DMS153 treated with DMSO at 0.1 percent for 48 hours (cell line): ENCODE measurements around the gene CLIP4.
A peak's percentile ranks its signal among the peaks of the same experiment; 100 is the strongest.
"Not testable (repeated sequence)": the region's sequence is repeated elsewhere in the genome, so short reads cannot be mapped to it uniquely, and the experiment has no call there.

Experiments
- DNase-seq: peaks from one replicate; lab custom pipeline; 2025; ENCODE audit not compliant: unreplicated experiment; lab: John Stamatoyannopoulos, UW

The CLIP4 gene

DNA sequence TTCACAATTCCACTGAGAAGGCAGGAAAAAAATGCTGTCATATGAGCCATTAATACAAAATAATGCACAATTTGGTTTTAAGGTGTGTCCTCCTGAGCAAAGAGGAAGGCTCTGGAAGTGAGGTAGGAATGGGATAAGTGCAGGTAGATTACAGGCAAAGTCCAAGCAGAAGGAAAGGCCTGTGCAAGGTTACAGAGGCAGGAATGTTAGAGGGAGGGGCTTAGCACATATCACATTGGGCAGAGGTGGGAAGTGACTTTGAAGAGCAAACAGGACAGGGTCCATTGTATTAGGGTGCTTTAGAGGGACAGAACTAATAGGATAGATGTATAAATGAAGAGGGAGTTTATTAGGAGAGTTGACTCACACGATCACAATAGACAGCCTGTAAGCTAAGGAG lies 14.7 kb upstream of the CLIP4 start:
- no peak for DNase-seq

DNA sequence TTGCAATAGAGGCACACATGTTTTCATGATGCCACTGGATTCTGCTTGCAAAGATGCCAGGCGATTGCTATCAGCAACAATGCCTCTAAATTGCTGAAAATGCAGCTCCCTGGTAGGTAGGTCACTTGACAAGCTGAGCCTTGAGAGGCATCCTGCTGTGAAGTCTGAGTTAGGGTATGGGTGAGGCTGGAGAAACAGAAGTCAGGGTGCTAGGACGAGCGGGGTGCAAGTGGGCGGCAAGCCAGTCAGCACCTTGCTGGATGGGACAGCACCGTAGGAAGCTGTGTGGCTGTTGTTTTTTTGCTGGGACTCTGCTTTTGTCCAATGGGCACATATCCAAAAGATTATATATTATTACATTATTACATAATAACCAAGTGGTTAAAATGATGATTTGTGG lies 10.5 kb upstream of the CLIP4 start:
- no peak for DNase-seq

GRCh38 chr2:29105375-29105774 lies 9.8 kb upstream of the CLIP4 start:
- DNase-seq, result no peak

DNA sequence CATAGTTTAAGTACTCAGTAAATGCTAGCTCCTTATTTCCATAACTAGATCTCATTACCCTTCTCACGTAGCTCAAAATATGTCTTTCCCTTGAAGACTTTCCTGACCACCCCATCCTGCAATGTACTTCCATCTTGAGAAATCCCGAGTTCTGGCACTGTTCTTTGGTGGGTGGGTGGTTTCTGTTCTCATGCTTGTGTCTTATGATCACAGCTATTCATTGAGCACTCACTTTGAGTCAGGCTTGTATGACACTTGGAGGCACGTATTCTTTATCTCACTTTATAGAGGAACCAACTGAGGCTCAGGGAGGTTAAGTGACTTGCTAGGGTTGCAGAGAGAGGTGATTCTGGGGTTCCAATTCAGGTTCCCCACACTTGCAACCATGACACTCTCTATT lies 9.0 kb upstream of the CLIP4 start:
- no peak for DNase-seq

DNA sequence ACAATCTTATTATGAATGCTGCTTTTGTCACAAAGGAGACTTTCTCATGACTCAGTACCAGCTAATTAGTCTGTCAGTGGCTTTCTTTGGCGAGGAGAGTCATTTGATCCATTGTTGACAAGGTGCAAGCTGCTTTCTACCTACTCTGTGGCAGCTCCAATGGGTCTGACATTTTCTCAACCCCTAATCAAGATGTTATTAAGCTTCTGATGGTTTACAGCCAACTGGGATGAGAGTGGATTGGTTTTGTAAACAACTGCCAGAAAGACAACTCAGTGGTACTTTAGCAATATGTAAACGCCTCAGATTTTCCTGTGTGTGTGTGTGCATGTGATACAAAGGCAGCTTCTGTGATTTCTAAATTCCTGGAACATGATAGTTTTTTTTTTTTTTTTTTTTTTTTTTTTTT lies 8.2 kb upstream of the CLIP4 start:
- DNase-seq, result no peak

DNA sequence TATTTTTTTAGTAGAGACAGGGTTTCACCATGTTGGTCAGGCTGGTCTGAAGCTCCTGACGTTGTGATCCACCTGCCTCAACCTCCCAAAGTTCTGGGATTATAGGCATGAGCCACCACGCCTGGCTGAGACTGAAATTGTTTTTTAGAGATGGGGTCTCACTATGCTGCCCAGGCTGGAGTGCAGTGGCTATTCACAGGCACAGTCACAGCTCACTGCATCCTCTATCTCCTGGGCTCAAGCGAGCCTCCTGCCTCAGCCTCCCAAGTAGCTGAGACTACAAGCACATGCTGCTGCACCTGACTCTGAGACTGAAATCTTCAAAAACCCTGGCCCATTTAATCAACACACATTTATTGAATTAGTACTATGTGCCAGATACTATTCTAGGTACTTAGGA lies 7.7 kb upstream of the CLIP4 start:
- DNase-seq, result not testable (repeated sequence)

DNA sequence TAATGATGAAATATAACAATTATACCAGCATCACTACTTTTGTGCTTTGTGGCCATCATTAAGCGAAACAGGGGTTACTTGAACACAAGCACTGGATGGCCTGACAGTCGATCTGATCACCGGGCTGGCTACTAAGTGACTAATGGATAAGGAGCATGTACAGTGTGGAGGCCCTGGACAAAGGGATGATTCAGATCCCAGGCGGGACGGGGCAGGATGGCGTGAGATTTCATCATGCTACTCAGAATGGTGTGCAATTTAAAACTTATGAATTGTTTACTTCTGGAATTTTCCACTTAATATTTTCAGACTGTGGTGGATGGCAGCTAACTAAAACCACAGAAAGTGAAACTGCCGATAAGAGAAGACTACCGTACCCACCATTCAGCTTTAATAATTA lies 7.0 kb upstream of the CLIP4 start:
- no peak for DNase-seq

GRCh38 chr2:29109246-29109645 lies 6.0 kb upstream of the CLIP4 start:
- DNase-seq, result no peak

- no peak for DNase-seq
Measured at GRCh38 chr2:29110916-29111535, 4.2 kb upstream of the CLIP4 start.

DNA sequence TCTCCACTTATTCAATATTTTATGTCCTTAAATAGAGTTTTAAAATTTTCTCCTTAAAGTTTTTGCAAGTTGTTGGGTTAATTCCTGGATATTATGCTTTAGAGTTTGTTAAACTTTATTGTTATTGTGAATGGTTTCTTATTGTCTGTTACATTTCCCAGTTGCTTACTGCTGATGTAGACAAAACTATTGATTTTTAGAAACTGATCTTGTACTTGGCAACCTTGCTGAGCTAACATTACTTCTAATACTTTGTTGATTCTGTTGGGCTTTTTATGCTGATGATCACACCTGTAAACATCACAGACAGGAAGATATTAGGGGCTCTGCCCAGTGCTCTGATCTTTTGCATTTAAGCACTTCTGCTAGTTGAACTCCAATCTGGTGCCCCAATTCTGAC lies 2.8 kb upstream of the CLIP4 start:
- no peak for DNase-seq

DNA sequence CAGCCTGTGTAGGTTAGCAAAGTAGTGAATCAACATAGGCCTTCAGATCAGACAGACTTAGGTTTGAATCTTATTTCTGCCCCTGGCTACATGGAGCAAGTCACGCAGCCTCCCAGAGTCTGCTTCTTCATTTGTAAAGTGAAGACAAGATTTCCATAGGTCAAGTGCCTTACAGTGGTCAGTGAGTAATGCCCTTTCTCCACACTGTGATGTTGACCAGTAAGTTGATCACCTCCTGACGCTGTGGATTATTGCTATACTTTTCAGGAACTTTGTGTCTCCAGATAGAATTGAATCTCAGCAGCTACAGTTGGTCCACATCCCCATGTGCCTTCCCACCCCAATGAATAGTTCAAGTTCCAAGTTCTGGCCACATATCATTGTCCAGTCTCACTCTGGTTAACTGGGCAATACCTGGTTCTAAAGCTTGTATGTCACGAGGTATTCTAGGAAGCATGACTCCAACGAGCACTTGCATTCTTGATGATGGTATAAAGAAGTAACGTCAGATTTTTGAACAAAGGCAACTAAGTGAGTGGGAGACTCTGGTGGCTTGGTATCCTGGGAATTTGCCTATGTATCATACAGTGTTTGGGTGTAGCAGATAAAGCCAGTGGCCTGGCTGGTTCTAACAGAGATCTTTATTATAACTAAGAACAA lies 2.1 kb upstream of the CLIP4 start:
- no peak for DNase-seq

- peak; percentile 49 for DNase-seq
Measured at GRCh38 chr2:29113891-29114321, 1.3 kb upstream of the CLIP4 start.

DNA sequence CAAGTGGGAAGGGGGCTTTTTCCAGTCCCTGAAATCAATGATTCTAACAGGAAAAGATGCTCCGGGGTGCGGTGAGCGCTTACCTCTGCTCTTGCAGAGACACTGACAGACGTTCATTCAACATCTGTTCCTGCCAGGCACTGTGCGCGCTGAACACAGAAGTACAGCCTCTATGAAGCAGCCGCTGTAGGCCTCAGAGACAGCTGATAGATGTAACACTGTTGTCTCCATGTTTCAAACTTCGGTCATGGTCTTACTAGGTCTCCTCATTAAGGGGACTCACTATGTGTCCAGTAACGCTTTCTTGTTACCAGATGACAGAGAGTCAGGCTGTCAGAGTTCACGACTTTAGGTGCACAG lies 649 bp upstream of the CLIP4 start:
- DNase-seq, result no peak

DNA sequence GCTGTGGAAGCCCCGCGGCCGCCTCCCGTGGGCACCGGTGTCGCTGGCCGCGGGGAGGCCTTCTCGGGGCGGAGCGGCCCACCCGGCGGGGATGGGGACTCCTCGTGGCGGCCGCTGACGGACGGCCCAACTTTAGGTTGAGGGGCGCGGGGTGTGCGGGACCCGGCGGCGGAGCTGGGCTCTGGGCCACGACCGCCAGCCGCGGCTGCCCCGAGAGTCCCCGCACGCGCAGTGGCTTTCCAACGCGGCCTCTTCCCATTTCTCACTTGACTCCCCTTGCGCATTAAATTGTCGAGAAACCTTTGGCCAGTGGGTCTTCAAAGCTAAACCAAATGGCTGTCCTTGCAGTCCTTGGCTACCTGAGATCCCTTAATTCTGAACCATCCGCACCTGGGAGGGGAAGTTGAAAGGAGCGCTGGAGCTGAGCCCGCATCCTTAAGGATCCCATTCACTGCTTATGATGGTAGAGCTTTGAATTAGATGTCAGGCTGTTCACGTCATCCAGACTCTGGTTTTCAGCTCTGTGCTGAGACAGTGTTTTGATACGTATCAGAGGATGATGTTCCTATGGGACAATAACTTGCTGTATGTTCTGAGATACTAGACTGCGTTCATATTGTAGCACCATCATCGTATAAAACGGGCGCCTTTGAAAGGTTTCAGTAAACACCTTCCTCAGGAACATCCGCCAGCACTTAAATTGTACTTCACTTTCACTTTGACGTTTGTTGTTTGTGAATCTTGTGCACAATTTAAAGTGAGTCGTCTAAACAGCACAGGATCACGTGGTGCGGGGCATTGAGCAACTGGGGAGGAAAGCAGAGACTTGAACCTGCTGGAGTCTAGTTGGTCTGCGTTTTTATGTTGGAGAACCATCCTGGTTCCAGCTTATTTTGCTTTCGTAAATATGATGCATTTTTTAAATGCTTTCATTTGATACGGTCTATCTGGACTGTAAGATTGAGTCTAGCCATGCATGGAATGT lies 874 bp downstream of the CLIP4 start:
- DNase-seq, result no peak

DNA sequence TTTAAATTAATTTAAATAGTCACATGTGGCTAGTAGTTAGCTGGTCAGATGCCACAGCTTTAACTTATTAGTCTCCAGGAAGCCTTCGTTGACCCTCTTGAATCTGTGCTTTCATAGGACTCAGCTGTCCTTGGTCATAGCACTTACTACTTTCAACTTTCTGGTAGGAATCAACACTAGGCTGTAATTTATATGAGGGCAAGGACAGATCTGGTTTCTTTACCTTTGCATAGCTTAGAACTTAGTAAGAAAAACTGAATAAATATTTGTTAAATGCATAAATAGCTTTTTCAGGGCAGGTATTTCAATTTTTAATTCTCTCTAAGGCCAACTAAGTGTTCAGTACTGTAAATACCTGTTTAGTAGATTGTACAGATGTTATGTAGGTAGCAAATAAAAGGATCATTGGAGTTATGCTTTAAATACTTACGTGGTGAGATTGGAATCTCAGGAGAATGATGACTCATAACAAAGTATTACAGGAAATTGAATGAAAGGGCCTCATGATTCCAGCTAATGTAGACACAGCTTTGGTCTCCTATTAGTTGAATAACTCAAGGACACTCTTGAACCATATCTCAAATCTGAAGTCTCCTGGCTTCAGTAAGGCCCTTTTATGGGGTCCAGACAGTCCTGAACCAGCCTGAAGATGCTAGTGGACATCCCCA lies 2.6 kb downstream of the CLIP4 start:
- no peak for DNase-seq

DNA sequence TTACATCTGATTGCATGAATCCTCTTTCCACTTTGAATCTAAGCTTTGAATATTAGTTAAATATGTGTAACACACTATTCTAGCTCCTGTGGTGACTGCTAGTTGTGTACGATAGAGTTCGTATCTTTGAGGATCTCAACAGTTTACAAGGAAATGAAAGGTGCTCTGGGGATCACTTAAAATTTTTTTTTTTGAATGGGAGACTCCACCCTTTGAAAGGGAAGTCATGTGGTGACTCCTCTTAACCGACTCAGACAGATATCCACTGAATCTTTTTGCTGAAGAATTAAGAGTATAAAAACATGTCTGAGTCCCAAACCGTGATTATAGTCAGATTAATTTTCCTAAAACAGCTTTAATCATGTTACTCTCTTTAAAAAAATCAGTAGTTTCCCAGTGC lies 4.0 kb downstream of the CLIP4 start:
- no peak for DNase-seq

- no peak for DNase-seq
Measured at GRCh38 chr2:29120846-29121245, 5.6 kb downstream of the CLIP4 start.

DNA sequence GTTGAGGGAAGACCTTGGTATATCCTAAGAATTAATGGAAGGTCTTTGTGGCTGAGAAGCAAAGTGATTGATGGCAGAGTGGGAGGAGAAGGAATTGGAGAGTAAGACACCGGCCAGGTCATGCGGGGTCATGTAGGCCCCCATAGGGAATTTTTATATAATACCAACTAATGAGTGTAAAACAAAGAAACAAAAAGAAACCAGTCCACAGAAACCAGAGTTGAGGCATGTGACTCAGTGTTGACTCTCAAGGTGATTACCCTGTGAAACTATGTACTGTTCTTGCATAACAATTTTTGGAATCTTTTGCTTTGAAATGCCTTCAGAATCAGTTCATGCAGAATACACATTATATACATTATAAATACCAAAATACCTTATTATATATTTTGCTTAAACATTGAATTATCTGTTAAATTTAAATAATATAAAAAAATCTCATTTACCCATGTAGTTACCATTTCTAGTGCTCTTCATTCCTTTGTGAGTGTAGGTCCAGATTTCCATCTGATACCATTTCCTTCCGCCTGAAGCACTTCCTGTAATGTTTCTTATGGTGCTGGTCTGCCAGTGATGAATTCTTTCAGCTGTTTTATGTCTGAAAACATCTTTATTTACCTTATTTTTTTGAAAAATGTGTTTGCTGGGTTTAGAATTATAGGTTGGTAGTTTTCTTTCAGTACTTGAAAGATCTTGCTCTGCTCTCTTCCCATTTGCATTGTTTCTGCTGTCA lies 8.6 kb downstream of the CLIP4 start:
- no peak for DNase-seq

DNA sequence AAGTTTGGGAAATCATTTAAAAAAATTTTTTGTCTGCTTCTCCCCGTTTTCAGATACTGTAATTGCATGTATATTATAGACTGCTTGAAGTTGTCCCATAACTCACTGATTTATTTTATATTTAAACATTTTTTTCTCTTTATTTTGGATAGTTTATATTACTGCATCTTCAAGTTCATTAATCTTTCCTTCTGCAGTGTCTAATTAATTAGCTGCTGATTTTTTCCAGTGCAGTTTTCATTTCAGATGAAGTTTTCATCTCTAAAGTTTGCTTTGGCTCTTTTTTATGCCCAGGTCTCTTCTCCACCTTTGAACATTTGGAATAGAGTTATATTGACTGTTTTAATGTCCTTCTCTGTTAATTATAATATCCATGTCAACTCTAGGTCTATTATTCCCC lies 9.3 kb downstream of the CLIP4 start:
- DNase-seq, result no peak

DNA sequence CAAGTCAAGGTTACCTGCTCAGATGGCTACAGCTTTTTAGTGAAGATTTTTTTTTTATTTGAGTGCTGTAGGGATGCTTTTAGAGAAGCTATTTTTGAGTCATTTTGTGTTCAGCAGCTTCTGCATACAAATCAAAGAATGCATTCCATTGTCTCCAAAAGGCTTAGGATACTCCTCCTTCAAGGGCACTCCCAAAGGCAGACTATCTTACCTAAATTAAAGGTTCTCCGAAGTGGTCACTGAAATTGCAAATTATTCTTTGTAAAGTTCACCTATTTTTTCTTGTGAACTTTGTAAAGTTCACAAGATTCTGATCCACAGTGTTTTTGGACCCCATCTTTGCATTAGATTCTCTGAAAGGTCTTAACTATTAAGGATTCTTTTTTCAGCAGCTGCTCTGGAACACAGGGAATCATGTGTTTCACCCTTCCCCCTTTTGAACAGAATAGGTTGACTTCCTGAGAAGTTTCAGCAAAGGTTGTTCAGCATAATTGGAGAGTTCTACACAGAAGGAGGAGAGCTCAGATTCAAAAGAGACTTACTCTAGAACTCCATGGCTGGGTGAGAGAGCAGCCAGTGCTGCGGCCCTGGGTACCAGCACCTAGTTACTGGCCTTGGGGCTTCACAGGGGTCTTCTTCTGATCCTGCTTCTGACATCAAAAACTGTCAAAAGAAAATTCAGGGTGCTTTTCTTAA lies 14.5 kb downstream of the CLIP4 start:
- DNase-seq, result no peak
